SK-N-MC (cell line): ENCODE data around the gene TYMS.

ENCODE experiments used
- DNase-seq: peaks from one replicate; pipeline ENCODE4 v3.0.0-alpha.2; 2011; ENCODE audit warnings: low read depth, low spot score
- H3K27ac ChIP-seq: fragments of 200-600 bp; sonication (generic); 2 replicates; pipeline ENCODE4 v1.5.1; 2016; ENCODE audit warnings: mixed run types
- H3K36me3 ChIP-seq: fragments of 200-600 bp; sonication (generic); 2 replicates; pipeline ENCODE4 v1.6.1; 2017; ENCODE audit warnings: antibody characterized with exemption, low read length, mixed read lengths; ENCODE audit not compliant: insufficient read depth
- H3K4me3 ChIP-seq: fragments of 200-600 bp; sonication (generic); 2 replicates; pipeline ENCODE4 v1.5.1; 2016
- H3K9ac ChIP-seq: fragments of 200-600 bp; sonication (generic); 2 replicates; pipeline ENCODE4 v1.8.0; 2017; ENCODE audit warnings: mixed run types, mixed read lengths; ENCODE audit not compliant: insufficient read length
- H3K9me3 ChIP-seq: fragments of 200-600 bp; sonication (generic); 2 replicates; pipeline ENCODE4 v1.6.1; 2017; ENCODE audit warnings: low read depth, mild to moderate bottlenecking, antibody characterized with exemption, low read length, moderate library complexity, mixed read lengths
- EZH2 ChIP-seq: fragments of 200-600 bp; sonication (generic); IDR thresholded peaks from one replicate; pipeline ENCODE4 v1.6.1; 2017; ENCODE audit warnings: antibody characterized with exemption
- FOXP2 ChIP-seq: optimal IDR thresholded peaks from 2 replicates; pipeline ENCODE3; 2011; ENCODE audit warnings: mild to moderate bottlenecking, moderate library complexity; ENCODE audit not compliant: insufficient read depth; ENCODE audit errors: extremely low read length, control extremely low read depth
- POLR2AphosphoS5 ChIP-seq: IDR thresholded peaks from 2 replicates; pipeline ENCODE4 v1.6.1; 2012; ENCODE audit warnings: mild to moderate bottlenecking, low read depth, low read length, borderline replicate concordance

TYMS gene

DNA sequence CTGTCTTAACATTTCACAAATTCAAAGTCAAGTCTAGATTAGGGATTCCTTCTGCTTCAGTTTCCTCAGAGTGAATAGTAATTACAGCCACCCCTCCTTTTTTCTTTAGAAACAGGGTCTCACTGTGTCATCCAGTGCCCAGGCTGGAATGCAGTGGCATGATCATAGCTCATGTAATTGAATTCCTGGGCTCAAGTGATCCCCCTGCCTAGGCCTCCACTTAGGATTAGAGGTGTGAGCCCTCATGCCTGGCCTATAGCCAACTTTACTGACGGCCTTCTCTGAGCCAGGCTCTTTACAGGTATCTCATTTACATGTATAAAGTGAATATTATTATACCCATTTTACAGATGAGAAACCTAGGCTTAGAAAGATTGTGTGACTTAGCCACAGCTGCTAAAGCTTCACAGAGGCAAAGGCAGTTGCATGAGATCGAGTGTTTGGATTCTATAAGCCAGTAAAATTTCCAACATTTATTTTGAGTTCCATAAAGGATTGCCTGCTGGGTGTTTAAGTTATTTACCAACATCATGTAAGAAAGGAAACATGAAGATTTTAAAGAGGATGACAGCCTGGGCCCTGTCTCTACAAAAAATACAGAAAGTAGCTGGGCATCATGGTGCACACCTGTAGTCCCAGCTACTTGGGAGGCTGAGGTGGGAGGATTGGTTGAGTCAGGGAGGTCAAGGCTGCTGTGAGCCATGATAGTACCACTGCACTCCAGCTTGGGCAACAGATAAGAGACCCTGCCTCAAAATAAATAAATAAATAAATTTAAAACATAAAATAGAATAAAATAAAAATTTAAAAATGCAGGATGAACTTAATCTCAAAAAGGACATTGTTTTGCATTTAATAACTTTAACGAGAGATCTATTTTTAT lies 53.2 kb downstream of the TYMS start:
- Histone ChIP-seq H3K36me3 (no peaks in the 10 kb centered on the region), H3K9me3 (no peaks in the 10 kb centered on the region), H3K27ac (no peak overlapping the region), H3K9ac (no peak overlapping the region), H3K4me3 (no peak overlapping the region)
- no peak for DNase-seq
- TF ChIP-seq EZH2: no peak
- TF ChIP-seq FOXP2: no peak
- no peak for TF ChIP-seq POLR2AphosphoS5

GRCh38 chr18:711310-711656 lies 53.8 kb downstream of the TYMS start:
- TF ChIP-seq FOXP2: no peak
- TF ChIP-seq POLR2AphosphoS5: no peak
- TF ChIP-seq EZH2: no peak
- Histone ChIP-seq H3K27ac (no peak overlapping the region), H3K9me3 (no peaks in the 10 kb centered on the region), H3K9ac (no peak overlapping the region), H3K36me3 (no peaks in the 10 kb centered on the region), H3K4me3 (no peak overlapping the region; the same call in 1 of the 2 replicates)
- no peak for DNase-seq

DNA sequence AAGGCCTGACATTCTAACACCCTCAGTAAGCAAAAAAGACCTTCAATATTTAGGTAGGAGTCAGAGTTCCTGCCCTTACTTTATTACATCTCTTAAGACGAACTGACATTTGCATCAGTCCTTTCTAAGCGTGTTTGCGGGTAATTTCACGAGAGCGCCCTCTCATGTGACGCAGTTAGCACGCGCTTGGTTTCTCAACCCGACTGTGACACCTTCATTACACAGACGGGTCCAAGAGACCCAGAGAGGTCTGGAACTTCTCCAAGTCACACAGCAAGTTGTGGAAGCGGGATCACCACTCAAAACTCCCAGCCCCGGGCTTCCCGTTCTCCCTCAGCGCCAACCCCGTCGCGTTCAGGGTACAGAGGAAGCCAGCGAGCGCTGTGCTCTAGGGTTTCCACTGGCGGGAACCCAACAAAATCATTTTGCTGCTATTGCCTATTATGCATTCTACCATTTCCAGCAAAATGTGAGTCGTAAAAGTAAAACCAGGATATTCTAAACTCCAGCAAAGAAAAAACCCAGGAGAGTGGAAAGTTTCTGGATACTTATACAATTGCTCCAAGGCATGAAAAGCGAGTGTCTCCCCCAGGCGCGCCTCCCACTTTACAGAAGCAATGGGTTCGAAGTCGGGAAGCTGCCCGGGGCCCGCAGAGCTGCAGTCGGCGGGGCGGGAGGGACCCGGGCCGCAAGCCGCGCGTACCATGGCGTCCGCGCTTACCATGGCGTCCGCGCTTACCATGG lies 54.4 kb downstream of the TYMS start:
- Histone ChIP-seq H3K27ac (no peak overlapping the region), H3K4me3 (peak overlapping the region; percentile 62), H3K9me3 (no peaks in the 10 kb centered on the region), H3K9ac (no peak overlapping the region), H3K36me3 (no peaks in the 10 kb centered on the region)
- no peak for DNase-seq
- no peak for TF ChIP-seq FOXP2
- TF ChIP-seq EZH2: no peak

DNA sequence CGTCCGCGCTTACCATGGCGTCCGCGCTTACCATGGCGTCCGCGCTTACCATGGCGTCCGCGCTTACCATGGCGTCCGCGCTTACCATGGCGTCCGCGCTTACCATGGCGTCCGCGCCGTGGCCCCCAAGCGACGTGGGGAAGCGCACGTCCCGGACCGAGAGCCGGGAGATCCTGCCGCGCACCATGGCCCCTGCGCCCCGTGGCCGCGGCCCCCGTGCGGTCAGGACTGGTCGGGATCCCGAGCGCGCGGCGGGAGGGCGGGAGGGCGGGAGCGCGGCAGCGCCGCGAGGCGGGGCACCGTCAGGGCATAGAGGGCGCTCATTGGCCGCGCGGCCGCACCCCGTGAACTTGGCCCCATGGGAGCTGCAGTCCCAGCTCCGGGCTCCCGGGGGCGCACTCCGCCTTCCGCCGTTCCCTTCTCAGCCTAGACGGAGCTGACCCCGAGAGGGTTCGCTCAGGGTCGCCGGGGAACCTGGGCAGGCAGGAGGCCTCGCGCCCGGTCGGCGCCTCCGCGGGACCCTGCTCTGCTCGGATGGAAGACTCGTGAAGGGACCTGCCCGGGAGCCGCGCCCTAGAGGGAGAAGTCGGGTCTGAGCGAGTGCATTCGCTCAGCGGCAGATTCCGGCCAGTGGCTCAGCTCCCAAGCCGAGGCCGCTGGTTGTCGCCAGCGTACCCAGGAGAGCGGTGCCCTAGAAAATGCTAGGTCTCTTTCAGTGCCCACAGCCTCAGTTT lies 55.1 kb downstream of the TYMS start, which contains the start of gene ENOSF1:
TSS of gene ENOSF1 (minus strand) at position 230 of the 734 bp plus-strand sequence. CDS start at position 187, 43 bp downstream.
- TF ChIP-seq EZH2: no peak
- TF ChIP-seq FOXP2: no peak
- no peak for TF ChIP-seq POLR2AphosphoS5
- no peaks in the 10 kb centered on the region for H3K36me3 ChIP-seq
- H3K9ac ChIP-seq: no peak within 1 kb of the TSS
- H3K4me3 ChIP-seq: peak within 1 kb of the TSS; percentile 62
- H3K9me3 ChIP-seq: no peaks in the 10 kb centered on the region
- H3K27ac ChIP-seq: no peak within 1 kb of the TSS
- DNase-seq: no peak

DNA sequence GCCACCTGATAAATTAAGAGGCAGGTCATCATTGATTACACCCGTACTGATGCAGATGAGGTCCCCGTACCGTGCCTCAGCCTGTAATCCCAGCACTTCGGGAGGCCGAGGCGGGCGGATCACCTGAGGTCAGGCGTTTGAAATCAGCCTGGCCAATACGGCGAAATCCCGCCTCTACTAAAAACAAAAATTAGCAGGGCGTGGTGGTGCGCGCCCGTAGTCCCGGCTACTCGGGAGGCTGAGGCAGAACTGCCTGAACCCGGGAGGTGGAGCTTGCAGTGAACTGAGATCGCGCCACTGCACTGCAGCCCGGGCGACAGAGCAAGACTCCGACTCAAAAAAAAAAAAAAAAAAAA lies 55.7 kb downstream of the TYMS start:
- no peak for TF ChIP-seq FOXP2
- TF ChIP-seq EZH2: no peak
- no peak for TF ChIP-seq POLR2AphosphoS5
- H3K27ac ChIP-seq: no peak overlapping the region
- no peak for DNase-seq

GRCh38 chr18:715626-716025 lies 58.2 kb downstream of the TYMS start:
- Histone ChIP-seq H3K27ac (no peak overlapping the region), H3K4me3 (no peak overlapping the region), H3K9me3 (no peaks in the 10 kb centered on the region), H3K36me3 (no peaks in the 10 kb centered on the region), H3K9ac (no peak overlapping the region)
- TF ChIP-seq POLR2AphosphoS5 (no peak; the same call in 1 of the 2 replicates), EZH2 (no peak), FOXP2 (no peak)
- peak; percentile 79 for DNase-seq

More for the DNA sequence above, 55.7 kb downstream of the TYMS start:
- no peak overlapping the region for H3K4me3 ChIP-seq
- H3K9me3 ChIP-seq: no peaks in the 10 kb centered on the region
- H3K9ac ChIP-seq: no peak overlapping the region
- no peaks in the 10 kb centered on the region for H3K36me3 ChIP-seq

GRCh38 chr18:717003-717402 lies 59.5 kb downstream of the TYMS start:
- Histone ChIP-seq H3K9ac (no peak overlapping the region), H3K36me3 (no peaks in the 10 kb centered on the region), H3K4me3 (no peak overlapping the region), H3K27ac (no peak overlapping the region), H3K9me3 (no peaks in the 10 kb centered on the region)
- no peak for TF ChIP-seq FOXP2
- no peak for TF ChIP-seq EZH2
- TF ChIP-seq POLR2AphosphoS5: no peak
- DNase-seq: no peak
